Measurements from ENCODE around the gene SCUBE2. TPM values are rescaled to one million over a fixed set of nuclear protein-coding genes. Genes with fewer than 3 reads are reported as not detected.

SCUBE2 gene
- total RNA-seq, 1 experiment from 2014 or later = 4.3 TPM

GRCh38 chr11:9081153-9081552, 10.2 kb downstream of the SCUBE2 start:
- in situ Hi-C loops (cut with HindIII; ENCODE audit: low pct_unique_long_range_greater_than_20kb, low sequenced_read_pairs) = no loop called here
- no peak for DNase-seq (ENCODE audit: low read depth)

GRCh38 chr11:9078113-9079086, 13.0 kb downstream of the SCUBE2 start:
- no peak for DNase-seq (ENCODE audit: low read depth)
- in situ Hi-C loops (cut with HindIII; ENCODE audit: low pct_unique_long_range_greater_than_20kb, low sequenced_read_pairs) = no loop called here

GRCh38 chr11:9077164-9077563, 14.2 kb downstream of the SCUBE2 start:
- DNase-seq (ENCODE audit: low read depth) = no peak
- in situ Hi-C loops (cut with HindIII; ENCODE audit: low pct_unique_long_range_greater_than_20kb, low sequenced_read_pairs) = no loop called here

- in situ Hi-C loops (cut with HindIII; ENCODE audit: low pct_unique_long_range_greater_than_20kb, low sequenced_read_pairs) = no loop called here
- no peak for DNase-seq (ENCODE audit: low read depth)
Measured at GRCh38 chr11:9076661-9077060, 14.7 kb downstream of the SCUBE2 start.

GRCh38 chr11:9076046-9076445, 15.4 kb downstream of the SCUBE2 start:
- no peak for DNase-seq (ENCODE audit: low read depth)
- in situ Hi-C loops (cut with HindIII; ENCODE audit: low pct_unique_long_range_greater_than_20kb, low sequenced_read_pairs) = no loop called here

GRCh38 chr11:9075556-9075955, 15.8 kb downstream of the SCUBE2 start:
- in situ Hi-C loops (cut with HindIII; ENCODE audit: low pct_unique_long_range_greater_than_20kb, low sequenced_read_pairs) = no loop called here
- no peak for DNase-seq (ENCODE audit: low read depth)

- DNase-seq (ENCODE audit: low read depth) = no peak
- in situ Hi-C loops (cut with HindIII; ENCODE audit: low pct_unique_long_range_greater_than_20kb, low sequenced_read_pairs) = no loop called here
Measured at GRCh38 chr11:9074338-9075029, 16.9 kb downstream of the SCUBE2 start.

GRCh38 chr11:9073466-9074225, 17.8 kb downstream of the SCUBE2 start:
- DNase-seq (ENCODE audit: low read depth) = no peak
- in situ Hi-C loops (cut with HindIII; ENCODE audit: low pct_unique_long_range_greater_than_20kb, low sequenced_read_pairs) = no loop called here

- in situ Hi-C loops (cut with HindIII; ENCODE audit: low pct_unique_long_range_greater_than_20kb, low sequenced_read_pairs) = no loop called here
- DNase-seq (ENCODE audit: low read depth) = no peak
Measured at GRCh38 chr11:9072626-9073176, 18.7 kb downstream of the SCUBE2 start.

GRCh38 chr11:9071692-9072091, 19.7 kb downstream of the SCUBE2 start:
- in situ Hi-C loops (cut with HindIII; ENCODE audit: low pct_unique_long_range_greater_than_20kb, low sequenced_read_pairs) = no loop called here
- no peak for DNase-seq (ENCODE audit: low read depth)

GRCh38 chr11:9070749-9071491, 20.5 kb downstream of the SCUBE2 start:
- in situ Hi-C loops (cut with HindIII; ENCODE audit: low pct_unique_long_range_greater_than_20kb, low sequenced_read_pairs) = no loop called here
- DNase-seq (ENCODE audit: low read depth) = no peak

GRCh38 chr11:9069862-9070470, 21.4 kb downstream of the SCUBE2 start:
- DNase-seq (ENCODE audit: low read depth) = no peak
- in situ Hi-C loops (cut with HindIII; ENCODE audit: low pct_unique_long_range_greater_than_20kb, low sequenced_read_pairs) = no loop called here

GRCh38 chr11:9069256-9069655, 22.1 kb downstream of the SCUBE2 start:
- DNase-seq (ENCODE audit: low read depth) = no peak
- in situ Hi-C loops (cut with HindIII; ENCODE audit: low pct_unique_long_range_greater_than_20kb, low sequenced_read_pairs) = no loop called here

- in situ Hi-C loops (cut with HindIII; ENCODE audit: low pct_unique_long_range_greater_than_20kb, low sequenced_read_pairs) = no loop called here
- no peak for DNase-seq (ENCODE audit: low read depth)
Measured at GRCh38 chr11:9066433-9066925, 24.9 kb downstream of the SCUBE2 start.

- DNase-seq (ENCODE audit: low read depth) = no peak
- in situ Hi-C loops (cut with HindIII; ENCODE audit: low pct_unique_long_range_greater_than_20kb, low sequenced_read_pairs) = no loop called here
Measured at GRCh38 chr11:9065607-9066432, 25.6 kb downstream of the SCUBE2 start.

- in situ Hi-C loops (cut with HindIII; ENCODE audit: low pct_unique_long_range_greater_than_20kb, low sequenced_read_pairs) = no loop called here
Measured at GRCh38 chr11:9061807-9062206, 29.6 kb downstream of the SCUBE2 start.

More at GRCh38 chr11:9061807-9062206, 29.6 kb downstream of the SCUBE2 start:
- DNase-seq (ENCODE audit: low read depth) = no peak

All from Caki2 (cell line).